Endothelial cell of umbilical vein (primary cell): Measurements from ENCODE around the gene TRPC4AP. TPM values are rescaled to one million over a fixed set of nuclear protein-coding genes. Genes with fewer than 3 reads are reported as not detected.
"Not testable (repeated sequence)": the region's sequence is repeated elsewhere in the genome, so short reads cannot be mapped to it uniquely, and the experiment has no call there.

Source experiments
- BruUV-seq: library from RNA; stranded (reverse); fragments of 400-500 nt; replicated peaks from 2 replicates; lab custom pipeline; 2021; lab: Mats Ljungman, UMichigan
- CTCF ChIA-PET: fragments of 300-600, 350-600 bp; sonication (Branson Sonifier 250); formaldehyde crosslinking; loops from one replicate; lab custom pipeline; 2021; ENCODE audit warnings: antibody characterized with exemption, inconsistent platforms; lab: Charles Lee
- POLR2A ChIA-PET: fragments of 300-600, 350-600 bp; sonication (Branson Sonifier 250); formaldehyde crosslinking; loops from one replicate; lab custom pipeline; 2021; ENCODE audit warnings: antibody characterized with exemption, inconsistent platforms; lab: Charles Lee
- DNase-seq: peaks from one replicate; pipeline ENCODE4 v3.0.0-alpha.2; 2011; ENCODE audit warnings: low read depth, low spot score
- FAIRE-seq: peaks from 2 replicates; lab custom pipeline; 2011; peaks lifted over from hg19 to GRCh38; lab: Jason Lieb, UNC
- H2AFZ ChIP-seq: 2 replicates; pipeline ENCODE4 v1.6.0; 2012; ENCODE audit warnings: low read depth, low read length, control low read depth, inconsistent platforms
- H3K27ac ChIP-seq: 2 replicates; pipeline ENCODE4 v1.5.1; 2011; ENCODE audit warnings: low read depth, mild to moderate bottlenecking, control low read depth, low read length, moderate library complexity; ENCODE audit not compliant: insufficient read depth
- H3K27me3 ChIP-seq, 2 experiments: 2 replicates each; pipeline versions ENCODE4 v1.6.0 to v1.6.1; 2011; ENCODE audit warnings: low read length in 2 of 2, mixed read lengths in 1 of 2; ENCODE audit not compliant: control insufficient read depth in 2 of 2, insufficient read depth in 2 of 2
- H3K36me3 ChIP-seq, 2 experiments: 2 replicates in 1 of 2; 3 replicates in 1 of 2; pipeline ENCODE4 v1.5.1; 2011; ENCODE audit warnings: low read length in 2 of 2, mild to moderate bottlenecking in 1 of 2, moderate library complexity in 1 of 2; ENCODE audit not compliant: control insufficient read depth in 2 of 2, insufficient read depth in 2 of 2; ENCODE audit errors: extremely low read depth in 1 of 2
- H3K4me1 ChIP-seq: 3 replicates; pipeline ENCODE4 v1.5.1; 2011; ENCODE audit warnings: mild to moderate bottlenecking, low read length; ENCODE audit not compliant: control insufficient read depth, insufficient read depth; ENCODE audit errors: extremely low read depth
- H3K4me2 ChIP-seq: 2 replicates; pipeline ENCODE4 v1.6.1; 2011; ENCODE audit warnings: low read length, control low read depth, mixed read lengths; ENCODE audit not compliant: insufficient read depth
- H3K4me3 ChIP-seq, 3 experiments: fragments of 200-600 bp in 1 of 3; sonication (generic), shearing (Covaris generic) in 1 of 3; replicated peaks in 1 of 3; 2 replicates each; pipeline ENCODE4 v1.5.1; 2011 to 2016; ENCODE audit warnings: control low read depth in 3 of 3, low read length in 3 of 3, mild to moderate bottlenecking in 2 of 3, inconsistent platforms in 1 of 3, low read depth in 1 of 3, moderate library complexity in 1 of 3; ENCODE audit not compliant: insufficient read depth in 1 of 3
- H3K79me2 ChIP-seq: 2 replicates; pipeline ENCODE4 v1.6.0; 2012; ENCODE audit warnings: low read length, inconsistent platforms; ENCODE audit not compliant: control insufficient read depth, insufficient read depth
- H3K9ac ChIP-seq: replicated peaks from 2 replicates; pipeline ENCODE3; 2011; ENCODE audit warnings: low read length, control low read depth; ENCODE audit not compliant: insufficient read depth; ENCODE audit errors: extremely low read depth
- H3K9me1 ChIP-seq: replicated peaks from 3 replicates; pipeline ENCODE4 v1.6.0; 2011; ENCODE audit warnings: mild to moderate bottlenecking, low read length; ENCODE audit not compliant: control insufficient read depth, insufficient read depth; ENCODE audit errors: extremely low read depth
- H3K9me3 ChIP-seq: replicated peaks from 2 replicates; pipeline ENCODE4 v1.5.1; 2012; ENCODE audit warnings: low read length, inconsistent platforms; ENCODE audit not compliant: control insufficient read depth, insufficient read depth
- H4K20me1 ChIP-seq: replicated peaks from 2 replicates; pipeline ENCODE3; 2011; ENCODE audit warnings: mild to moderate bottlenecking, low read length; ENCODE audit not compliant: control insufficient read depth, insufficient read depth; ENCODE audit errors: extremely low read depth
- CTCF ChIP-seq, 2 donors: IDR thresholded peaks; 1 replicate in 1 of 2; 2 replicates in 1 of 2; pipeline ENCODE4 v1.5.1; 2011; ENCODE audit warnings: low read length in 2 of 2, mild to moderate bottlenecking in 2 of 2, moderate library complexity in 2 of 2, control low read depth in 1 of 2, inconsistent platforms in 1 of 2, low read depth in 1 of 2; ENCODE audit not compliant: insufficient read depth in 1 of 2; ENCODE audit errors: extremely low read depth in 1 of 2
- EZH2 ChIP-seq: IDR thresholded peaks from 2 replicates; pipeline ENCODE4 v1.6.1; 2012; ENCODE audit warnings: borderline replicate concordance, low read depth, mild to moderate bottlenecking, moderate library complexity, low read length, inconsistent platforms; ENCODE audit not compliant: severe bottlenecking
- FOS ChIP-seq: IDR thresholded peaks from 2 replicates; pipeline ENCODE4 v1.6.1; 2011; ENCODE audit warnings: mild to moderate bottlenecking, low read length, moderate library complexity, borderline replicate concordance; ENCODE audit not compliant: insufficient read depth
- GATA2 ChIP-seq: IDR thresholded peaks from 2 replicates; pipeline ENCODE4 v1.7.0; 2011; ENCODE audit warnings: low read depth, mild to moderate bottlenecking, moderate library complexity, mixed read lengths, low read length; ENCODE audit not compliant: insufficient read length, insufficient read depth
- MAX ChIP-seq: IDR thresholded peaks from 2 replicates; pipeline ENCODE4 v1.6.1; 2011; ENCODE audit not compliant: insufficient read depth, insufficient read length
- MYC ChIP-seq: IDR thresholded peaks from one replicate; pipeline ENCODE4 v1.6.1; 2011; ENCODE audit warnings: mild to moderate bottlenecking, low read depth, low read length
- POLR2A ChIP-seq: IDR thresholded peaks from 2 replicates; pipeline ENCODE4 v1.6.1; 2012; ENCODE audit warnings: low read depth, mild to moderate bottlenecking, control low read depth, low read length
- dilution Hi-C: fragments of 300-500 bp; cut with MboI; formaldehyde crosslinking; loops from one replicate; pipeline ENCODE4 v1.15.0; 2019; ENCODE audit warnings: low sequenced_read_pairs; ENCODE audit not compliant: extremely low pct_ligation_motif_present
- intact Hi-C: fragments of 100-400 bp; cut with micrococcal nuclease; formaldehyde crosslinking; loops from one replicate; pipeline ENCODE4 v1.10.0; 2022
- polyA plus RNA-seq, 4 experiments: library from polyadenylated mRNA; depleted of rRNA in 3 of 4; stranded (reverse) in 3 of 4; unstranded in 1 of 4; fragments of >200 nt; gene quantifications; 2 replicates each; pipeline versions ENCODE4 v1.2.1 to v1.2.3, GENCODE V29; 2011 to 2012; ENCODE audit warnings: missing spikeins in 1 of 4
- total RNA-seq: library from RNA; stranded (reverse); gene quantifications from 2 replicates; pipeline ENCODE4 v1.2.3, GENCODE V29; 2021

Gene TRPC4AP
- total and polyA plus RNA-seq, 2 donors (not counting 3 experiments of a cell fraction or from before 2014, with no cell fraction given) = 89.0 to 103 TPM

DNA sequence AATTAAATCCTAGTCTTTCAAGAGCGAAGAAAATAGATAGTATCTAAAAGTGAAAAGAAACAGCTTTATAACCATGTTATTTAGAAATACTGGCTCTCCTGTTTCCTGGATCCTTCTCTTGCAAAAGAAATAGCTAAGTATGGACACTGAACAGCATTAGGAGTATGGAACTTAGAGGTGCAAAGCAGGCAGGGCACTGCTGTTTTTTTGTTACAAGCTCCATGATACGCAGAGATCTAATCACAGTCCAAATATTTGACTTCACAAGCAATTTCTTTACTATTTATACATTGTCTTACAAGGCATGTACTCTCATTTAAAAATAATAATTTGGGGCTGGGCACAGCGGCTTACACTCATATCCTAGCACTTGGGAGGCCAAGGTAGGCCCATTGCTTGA lies 7.6 kb downstream of the TRPC4AP start:
- H3K4me1 ChIP-seq = peaks cover 12% of the 10 kb centered on the region
- H4K20me1 ChIP-seq = peaks cover 24% of the 10 kb centered on the region
- H3K9me1 ChIP-seq = no peaks in the 10 kb centered on the region
- H3K9me3 ChIP-seq = no peaks in the 10 kb centered on the region
- H3K27ac ChIP-seq = no peak overlapping the region
- peaks cover 95% of the 10 kb centered on the region for H3K79me2 ChIP-seq
- H3K4me2 ChIP-seq = no peak overlapping the region
- H3K36me3 ChIP-seq = peaks cover 0 to 3% of the 10 kb centered on the region in 2 experiments
- dilution Hi-C loops = no loop called here
- ChIA-PET POLR2A (no interaction called here), CTCF (interaction anchor here (0.7 to 0.9 kb wide), 2 partner anchors 34 to 60 kb away, joined by 3 read pairs; no protein-coding TSS in a partner anchor)
- no peaks in the 10 kb centered on the region for H3K27me3 ChIP-seq
- FAIRE-seq (no peak), DNase-seq (no peak)
- TF ChIP-seq EZH2 = no peak
- TF ChIP-seq FOS = no peak
- no peak for TF ChIP-seq GATA2
- TF ChIP-seq CTCF (IDR thresholded peaks at IDR 0.05; ENCODE audit: extremely low read depth in 1 of 2, insufficient read depth in 1 of 2, low read depth in 1 of 2, low read length in 2 of 2) = no peak
- no peak for TF ChIP-seq MYC
- TF ChIP-seq MAX = no peak
- TF ChIP-seq POLR2A = no peak
- intact Hi-C loops = no loop called here
- no peak overlapping the region for H3K4me3 ChIP-seq
- H2AFZ ChIP-seq = no peak overlapping the region
- BruUV-seq = no TSS peak
- H3K9ac ChIP-seq = no peak overlapping the region

GRCh38 chr20:35080348-35080642 lies 12.3 kb downstream of the TRPC4AP start:
- H3K27ac ChIP-seq, CTCF ChIA-PET, dilution Hi-C loops, H3K4me2 ChIP-seq, H3K9ac ChIP-seq, H3K9me1 ChIP-seq, intact Hi-C loops, H3K4me3 ChIP-seq, FAIRE-seq, H2AFZ ChIP-seq, DNase-seq, H3K4me1 ChIP-seq, H3K36me3 ChIP-seq, H3K9me3 ChIP-seq, BruUV-seq, H3K27me3 ChIP-seq: not testable (repeated sequence)
- H3K79me2 ChIP-seq = peaks cover 76% of the 10 kb centered on the region
- POLR2A ChIA-PET = interaction anchor here (0.7 kb wide), 1 partner anchor 8 kb away, joined by 8 read pairs; no protein-coding TSS in a partner anchor
- H4K20me1 ChIP-seq = peaks cover 19% of the 10 kb centered on the region
